Neural progenitor cell (in vitro differentiated cells): ENCODE results near the gene ROBO4. TPM values are rescaled to one million over a fixed set of nuclear protein-coding genes. Genes with fewer than 3 reads are reported as not detected.

ENCODE experiments used
- DNase-seq: peaks from one replicate; pipeline ENCODE4 v3.0.0-alpha.2; 2016; ENCODE audit warnings: low spot score
- H2AFZ ChIP-seq: fragments of 200-600 bp; sonication (generic); replicated peaks from 2 replicates; pipeline ENCODE4 v1.6.1; 2016; ENCODE audit warnings: antibody characterized with exemption
- H3F3A ChIP-seq: fragments of 200-600 bp; sonication (generic); 2 replicates; pipeline ENCODE4 v1.6.1; 2016; ENCODE audit warnings: antibody characterized with exemption, low read depth
- H3K27ac ChIP-seq: fragments of 200-600 bp; sonication (generic); 2 replicates; pipeline ENCODE4 v1.5.1; 2016; ENCODE audit warnings: mild to moderate bottlenecking
- H3K27me3 ChIP-seq: fragments of 200-600 bp; sonication (generic); 2 replicates; pipeline ENCODE4 v1.6.1; 2016; ENCODE audit warnings: mild to moderate bottlenecking, moderate library complexity
- H3K36me3 ChIP-seq: fragments of 200-600 bp; sonication (generic); 2 replicates; pipeline ENCODE4 v1.5.1; 2016
- H3K4me1 ChIP-seq: fragments of 200-600 bp; sonication (generic); 2 replicates; pipeline ENCODE4 v1.6.1; 2016; ENCODE audit warnings: mixed run types
- H3K4me2 ChIP-seq: fragments of 200-600 bp; sonication (generic); 2 replicates; pipeline ENCODE4 v1.6.1; 2016
- H3K4me3 ChIP-seq: fragments of 200-600 bp; sonication (generic); 2 replicates; pipeline ENCODE4 v1.5.1; 2016
- H3K79me2 ChIP-seq: fragments of 200-600 bp; sonication (generic); 2 replicates; pipeline ENCODE4 v1.6.1; 2016; ENCODE audit warnings: low read depth
- H3K9ac ChIP-seq: fragments of 200-600 bp; sonication (generic); 2 replicates; pipeline ENCODE4 v1.6.1; 2016
- H3K9me3 ChIP-seq: fragments of 200-600 bp; sonication (generic); 2 replicates; pipeline ENCODE4 v1.5.1; 2016; ENCODE audit warnings: low read depth
- H4K20me1 ChIP-seq: fragments of 200-600 bp; sonication (generic); 2 replicates; pipeline ENCODE4 v1.6.1; 2016; ENCODE audit warnings: low read depth
- H3K27ac Mint-ChIP-seq: 3 replicates; pipeline ENCODE4 v1.8.0; 2021; ENCODE audit warnings: mixed read lengths
- H3K27me3 Mint-ChIP-seq: 2 replicates; pipeline ENCODE4 v1.8.0; 2022; ENCODE audit warnings: low read depth, mild to moderate bottlenecking, inconsistent platforms, moderate library complexity, mixed read lengths; ENCODE audit not compliant: insufficient read depth
- H3K36me3 Mint-ChIP-seq: 3 replicates; pipeline ENCODE4 v1.8.0; 2021; ENCODE audit warnings: mixed read lengths
- H3K4me1 Mint-ChIP-seq: 3 replicates; pipeline ENCODE4 v1.8.0; 2021; ENCODE audit warnings: mixed read lengths
- H3K4me3 Mint-ChIP-seq: 3 replicates; pipeline ENCODE4 v1.8.0; 2021; ENCODE audit warnings: mild to moderate bottlenecking, moderate library complexity, mixed read lengths
- H3K9me3 Mint-ChIP-seq: 3 replicates; pipeline ENCODE4 v1.8.0; 2020; ENCODE audit warnings: mixed read lengths
- EZH2 ChIP-seq: fragments of 200-600 bp; sonication (generic); IDR thresholded peaks from 2 replicates; pipeline ENCODE4 v1.6.1; 2017; ENCODE audit warnings: antibody characterized with exemption, mild to moderate bottlenecking, moderate library complexity
- EZH2phosphoT487 ChIP-seq: fragments of 200-600 bp; sonication (generic); IDR thresholded peaks from 2 replicates; pipeline ENCODE4 v1.6.1; 2017; ENCODE audit warnings: antibody characterized with exemption
- total RNA-seq: library from RNA; depleted of rRNA; stranded (reverse); fragments of >200 nt; gene quantifications from 2 replicates; pipeline ENCODE4 v1.2.3, GENCODE V29; 2015; ENCODE audit warnings: low replicate concordance
- TF ChIP-seq, protein P1 (sequence below): fragments of 200-600 bp; sonication (generic); IDR thresholded peaks from 2 replicates; pipeline ENCODE4 v1.5.1; 2017; ENCODE audit warnings: antibody characterized with exemption, mild to moderate bottlenecking

Gene ROBO4
- total RNA-seq, 1 donor from 2014 or later = not detected

GRCh38 chr11:124916370-124916710 lies 18.7 kb upstream of the ROBO4 start:
- Histone ChIP-seq H3K27ac (no peak overlapping the region), H3K36me3 (no peaks in the 10 kb centered on the region), H3K79me2 (no peaks in the 10 kb centered on the region), H3F3A (peaks cover 12% of the 10 kb centered on the region), H3K4me1 (peaks cover 15% of the 10 kb centered on the region), H4K20me1 (no peaks in the 10 kb centered on the region), H3K9me3 (no peaks in the 10 kb centered on the region), H3K4me2 (no peak overlapping the region), H3K4me3 (no peak overlapping the region), H3K27me3 (peaks cover 30% of the 10 kb centered on the region), H3K9ac (no peak overlapping the region), H2AFZ (no peak overlapping the region)
- TF ChIP-seq EZH2 (no peak), EZH2phosphoT487 (no peak)
- TF ChIP-seq, protein P1, sequence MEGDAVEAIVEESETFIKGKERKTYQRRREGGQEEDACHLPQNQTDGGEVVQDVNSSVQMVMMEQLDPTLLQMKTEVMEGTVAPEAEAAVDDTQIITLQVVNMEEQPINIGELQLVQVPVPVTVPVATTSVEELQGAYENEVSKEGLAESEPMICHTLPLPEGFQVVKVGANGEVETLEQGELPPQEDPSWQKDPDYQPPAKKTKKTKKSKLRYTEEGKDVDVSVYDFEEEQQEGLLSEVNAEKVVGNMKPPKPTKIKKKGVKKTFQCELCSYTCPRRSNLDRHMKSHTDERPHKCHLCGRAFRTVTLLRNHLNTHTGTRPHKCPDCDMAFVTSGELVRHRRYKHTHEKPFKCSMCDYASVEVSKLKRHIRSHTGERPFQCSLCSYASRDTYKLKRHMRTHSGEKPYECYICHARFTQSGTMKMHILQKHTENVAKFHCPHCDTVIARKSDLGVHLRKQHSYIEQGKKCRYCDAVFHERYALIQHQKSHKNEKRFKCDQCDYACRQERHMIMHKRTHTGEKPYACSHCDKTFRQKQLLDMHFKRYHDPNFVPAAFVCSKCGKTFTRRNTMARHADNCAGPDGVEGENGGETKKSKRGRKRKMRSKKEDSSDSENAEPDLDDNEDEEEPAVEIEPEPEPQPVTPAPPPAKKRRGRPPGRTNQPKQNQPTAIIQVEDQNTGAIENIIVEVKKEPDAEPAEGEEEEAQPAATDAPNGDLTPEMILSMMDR = no peak
- Mint-ChIP-seq H3K9me3 (peaks cover 21% of the 10 kb centered on the region), H3K36me3 (no peaks in the 10 kb centered on the region), H3K4me1 (peaks cover 11% of the 10 kb centered on the region), H3K4me3 (no peak overlapping the region), H3K27me3 (peaks cover 9% of the 10 kb centered on the region), H3K27ac (no peak overlapping the region)
- no peak for DNase-seq

- peaks cover 10% of the 10 kb centered on the region for H3K4me1 Mint-ChIP-seq
- no peaks in the 10 kb centered on the region for H3K36me3 Mint-ChIP-seq
- Histone ChIP-seq H3K9ac (no peak overlapping the region), H3K36me3 (no peaks in the 10 kb centered on the region), H3K4me1 (peaks cover 13% of the 10 kb centered on the region), H3K79me2 (no peaks in the 10 kb centered on the region), H3K4me3 (no peak overlapping the region), H4K20me1 (no peaks in the 10 kb centered on the region), H3K9me3 (no peaks in the 10 kb centered on the region), H3F3A (peaks cover 9% of the 10 kb centered on the region), H3K27me3 (peaks cover 24% of the 10 kb centered on the region), H3K4me2 (no peak overlapping the region), H2AFZ (no peak overlapping the region), H3K27ac (no peak overlapping the region)
- H3K27ac Mint-ChIP-seq = no peak overlapping the region
- TF ChIP-seq, protein P1 = no peak
- TF ChIP-seq EZH2 (no peak), EZH2phosphoT487 (no peak)
- H3K4me3 Mint-ChIP-seq = no peak overlapping the region
- H3K27me3 Mint-ChIP-seq = peaks cover 9% of the 10 kb centered on the region
- H3K9me3 Mint-ChIP-seq = peaks cover 25% of the 10 kb centered on the region
- no peak for DNase-seq
Measured at GRCh38 chr11:124915541-124916369, 18.1 kb upstream of the ROBO4 start.

DNA sequence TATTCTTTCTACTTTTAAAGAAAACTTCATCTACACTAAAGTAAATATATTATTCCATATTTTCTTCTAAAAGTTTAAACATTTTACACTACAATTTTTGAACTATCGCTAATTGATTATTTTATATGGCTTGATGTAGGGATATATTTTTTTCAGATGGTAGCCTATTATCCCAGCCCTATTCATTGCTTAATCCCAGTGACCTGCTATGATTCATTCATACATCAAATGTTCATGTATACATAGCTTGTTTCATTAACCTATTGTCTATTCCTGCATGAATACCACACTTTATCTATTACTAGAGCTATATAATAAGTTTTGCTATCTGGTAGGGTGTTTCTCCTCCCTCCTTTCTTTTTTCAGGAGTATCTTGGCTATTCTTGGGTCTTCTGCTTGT lies 5.0 kb upstream of the ROBO4 start:
- peaks cover 10% of the 10 kb centered on the region for H3F3A ChIP-seq
- H3K9ac ChIP-seq = no peak overlapping the region
- TF ChIP-seq, protein P1 = no peak
- no peak for TF ChIP-seq EZH2phosphoT487
- no peak for TF ChIP-seq EZH2
- no peaks in the 10 kb centered on the region for H4K20me1 ChIP-seq
- H3K36me3 Mint-ChIP-seq = no peaks in the 10 kb centered on the region
- no peaks in the 10 kb centered on the region for H3K36me3 ChIP-seq
- H3K4me3 ChIP-seq = no peak overlapping the region
- no peak overlapping the region for H2AFZ ChIP-seq
- H3K27ac ChIP-seq = no peak overlapping the region
- no peaks in the 10 kb centered on the region for H3K9me3 ChIP-seq
- no peaks in the 10 kb centered on the region for H3K79me2 ChIP-seq
- no peak overlapping the region for H3K4me3 Mint-ChIP-seq
- H3K4me1 ChIP-seq = peaks cover 19% of the 10 kb centered on the region
- H3K4me1 Mint-ChIP-seq = peaks cover 14% of the 10 kb centered on the region
- peaks cover 4% of the 10 kb centered on the region for H3K9me3 Mint-ChIP-seq
- DNase-seq = no peak
- H3K4me2 ChIP-seq = no peak overlapping the region
- H3K27ac Mint-ChIP-seq = no peak overlapping the region
- peaks cover 2% of the 10 kb centered on the region for H3K27me3 Mint-ChIP-seq
- peaks cover 24% of the 10 kb centered on the region for H3K27me3 ChIP-seq
